Effector CD4-positive, alpha-beta T cell (primary cell): ENCODE data around the gene NEUROG2.

Experiments
- DNase-seq: peaks from one replicate; pipeline ENCODE4 v3.0.0-alpha.2; 2020

The NEUROG2 gene

GRCh38 chr4:112473985-112474384, 42.0 kb downstream of the NEUROG2 start:
- DNase-seq, result no peak

- no peak for DNase-seq
Measured at GRCh38 chr4:112472318-112472717, 43.7 kb downstream of the NEUROG2 start.
